HT-29 (cell line): ENCODE results near the gene RALGPS2. TPM values are rescaled to one million over a fixed set of nuclear protein-coding genes. Genes with fewer than 3 reads are reported as not detected.
"Not testable (repeated sequence)": the region's sequence is repeated elsewhere in the genome, so short reads cannot be mapped to it uniquely, and the experiment has no call there.

Source experiments
- DNase-seq: peaks from one replicate; pipeline ENCODE4 v3.0.0-alpha.2; 2015; ENCODE audit warnings: low spot score
- total RNA-seq: library from RNA; depleted of rRNA; stranded (reverse); fragments of >200 nt; shearing (Covaris generic); gene quantifications from 2 replicates; pipeline ENCODE4 v1.2.3, GENCODE V29; 2014

RALGPS2 gene
- total RNA-seq, 1 experiment from 2014 or later, result 11.6 TPM

DNA sequence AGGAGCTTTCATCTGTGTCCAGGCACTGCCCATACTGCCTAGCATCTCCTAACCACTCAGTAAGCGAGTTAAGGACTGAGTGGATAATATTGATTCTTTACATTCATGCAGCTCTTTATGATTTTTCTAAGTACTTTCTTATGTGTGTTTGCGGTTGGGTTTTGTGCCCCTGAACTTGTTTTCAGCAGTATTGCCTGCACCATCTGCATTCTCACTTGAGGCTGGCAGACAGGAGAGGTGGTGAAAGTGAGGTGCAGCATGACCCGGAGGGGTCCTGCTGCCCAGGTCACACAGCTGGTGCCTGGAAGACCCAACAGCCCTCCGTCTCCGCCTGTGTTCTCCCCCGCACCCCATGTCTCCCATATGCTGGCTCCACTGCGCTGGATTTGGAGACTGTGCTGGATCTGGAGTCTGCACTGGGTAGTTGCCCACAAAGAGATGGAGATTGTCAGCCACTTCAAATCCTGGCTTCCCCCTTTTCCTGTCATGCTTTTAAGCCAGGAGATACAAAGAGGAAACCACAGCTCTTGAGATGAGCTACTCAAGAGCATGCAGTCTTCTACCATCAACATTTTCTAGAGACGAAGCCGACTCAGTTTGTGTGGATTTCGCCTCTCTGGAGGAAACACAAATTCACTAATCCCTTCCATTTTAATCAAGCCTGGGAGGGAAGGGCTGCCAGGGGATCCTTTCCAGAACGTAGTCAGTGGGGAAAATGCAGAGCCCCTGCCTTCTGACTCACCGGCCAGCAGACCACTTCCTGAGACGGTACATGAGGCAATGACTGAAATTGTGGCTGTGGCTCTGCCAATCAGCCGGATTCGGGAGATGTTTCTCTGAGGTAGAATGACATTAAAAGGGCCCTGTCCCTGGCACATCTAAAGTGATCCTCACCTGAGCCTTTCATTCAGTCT lies 217.5 kb downstream of the RALGPS2 start:
- DNase-seq, result no peak

DNA sequence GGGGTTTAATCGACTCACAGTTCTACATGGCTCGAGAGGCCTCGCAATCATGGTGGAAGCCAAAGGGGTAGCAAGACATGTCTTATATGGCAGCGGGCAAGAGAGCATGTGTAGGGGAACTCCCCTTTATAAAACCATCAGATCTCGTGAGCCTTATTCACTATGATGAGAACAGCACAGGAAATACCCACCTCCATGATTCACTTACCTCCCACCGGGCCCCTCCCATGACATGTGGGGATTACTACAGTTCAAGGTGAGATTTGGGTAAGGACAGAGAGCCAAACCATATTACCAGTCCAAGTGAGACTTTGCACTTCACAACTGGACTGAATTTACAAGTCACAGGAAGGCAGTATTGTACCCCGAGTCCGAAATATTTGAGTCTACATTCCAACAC lies 219.7 kb downstream of the RALGPS2 start:
- no peak for DNase-seq

- DNase-seq, result no peak
Measured at GRCh38 chr1:178945763-178946266, 220.8 kb downstream of the RALGPS2 start.

- no peak for DNase-seq
Measured at GRCh38 chr1:178946416-178946815, 221.4 kb downstream of the RALGPS2 start.

- DNase-seq, result no peak
Measured at GRCh38 chr1:178946855-178947676, 222.0 kb downstream of the RALGPS2 start.

GRCh38 chr1:178947677-178947981 lies 222.6 kb downstream of the RALGPS2 start:
- DNase-seq, result no peak

DNA sequence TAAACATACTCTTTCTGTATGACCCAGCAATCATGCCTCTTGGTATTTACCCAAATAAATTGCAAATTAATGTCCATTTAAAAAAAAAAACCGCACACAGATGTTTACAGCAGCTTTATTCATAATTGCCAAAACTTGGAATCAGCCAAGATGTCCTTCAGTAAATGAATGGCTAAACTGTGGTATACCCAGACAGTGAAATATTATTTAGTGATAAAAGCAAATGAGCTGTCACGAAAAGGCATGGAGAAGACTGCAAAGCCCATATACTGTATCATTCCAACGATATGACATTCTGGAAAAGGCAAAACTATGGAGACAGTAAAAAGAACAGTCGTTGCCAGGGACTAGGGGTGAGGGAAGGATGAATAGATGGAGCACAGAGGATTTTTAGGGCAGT lies 223.6 kb downstream of the RALGPS2 start:
- DNase-seq, result no peak

DNA sequence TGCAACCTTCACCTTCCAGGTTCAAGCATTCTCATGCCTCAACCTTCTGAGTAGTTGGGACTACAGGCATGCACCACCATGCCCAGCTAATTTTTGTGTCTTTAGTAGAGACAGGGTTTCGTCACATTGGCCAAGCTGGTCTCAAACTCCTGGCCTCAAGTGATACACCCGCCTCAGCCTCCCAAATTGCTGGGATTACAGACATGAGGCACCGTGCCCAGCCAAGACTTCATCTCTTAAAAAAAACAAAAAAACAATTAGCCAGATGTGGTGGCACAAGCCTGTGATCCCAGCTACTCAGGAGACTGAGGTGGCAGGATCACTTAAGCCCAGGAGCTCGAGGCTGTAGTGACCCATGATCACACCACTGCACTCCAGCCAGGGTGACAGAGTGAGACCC lies 224.8 kb downstream of the RALGPS2 start:
- DNase-seq, result not testable (repeated sequence)

DNA sequence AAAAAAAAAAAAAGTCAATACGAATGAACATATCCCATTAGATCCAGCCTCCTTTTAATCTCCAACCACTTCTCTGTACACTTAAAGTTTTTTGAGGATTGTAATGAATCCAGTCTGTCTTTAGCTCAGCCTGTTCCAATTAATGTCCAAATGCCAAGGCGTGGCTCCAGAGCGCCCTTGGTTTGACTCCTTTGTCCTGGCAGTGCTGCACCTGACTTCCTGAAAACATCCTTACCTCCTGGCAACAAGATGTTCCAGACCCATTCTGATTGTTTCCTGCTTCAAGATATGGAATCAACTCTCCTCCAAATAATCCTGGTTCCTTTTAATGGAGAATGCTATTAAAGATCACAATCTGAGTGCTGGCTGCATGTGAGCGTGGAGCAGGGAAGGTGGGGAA lies 226.6 kb downstream of the RALGPS2 start:
- no peak for DNase-seq

GRCh38 chr1:178953034-178953433 lies 228.0 kb downstream of the RALGPS2 start:
- no peak for DNase-seq

DNA sequence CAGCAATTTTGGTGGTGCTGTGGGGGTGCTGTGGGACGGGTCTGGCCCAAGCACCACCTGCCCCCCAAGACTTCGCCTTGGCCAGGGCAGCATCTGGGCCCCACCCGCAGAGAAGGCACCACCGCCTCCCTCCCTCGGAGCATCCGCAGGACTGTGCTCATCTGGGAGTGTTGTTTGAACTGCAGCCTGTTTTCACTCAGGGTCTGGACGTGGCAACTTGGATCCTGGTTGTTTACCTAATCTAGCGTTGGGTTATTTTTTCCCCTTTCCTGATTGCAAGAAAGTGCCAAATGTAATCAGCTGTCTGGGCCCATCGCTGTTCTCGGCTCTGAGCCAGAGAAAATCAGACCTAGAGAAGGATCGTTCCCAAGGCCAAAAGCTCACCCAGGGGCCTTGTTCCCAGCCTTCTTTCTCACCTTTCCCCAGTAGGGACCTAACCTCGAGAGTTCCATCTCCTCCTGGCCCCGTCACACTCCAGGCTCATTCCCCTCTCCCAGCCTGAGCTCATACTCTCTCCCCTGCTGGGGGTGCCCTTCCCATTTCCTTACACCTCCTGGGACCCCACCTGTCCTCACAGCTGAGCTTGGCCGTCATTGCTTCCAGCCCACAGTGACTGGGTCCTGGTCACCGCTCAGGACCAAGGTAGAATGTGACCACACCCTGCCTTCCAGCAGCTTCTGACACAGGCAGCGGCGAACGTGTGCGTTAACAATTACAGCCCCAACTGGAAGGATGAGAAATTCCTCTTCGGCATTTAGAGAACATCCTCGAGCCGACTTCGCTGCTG lies 228.7 kb downstream of the RALGPS2 start:
- DNase-seq, result no peak

DNA sequence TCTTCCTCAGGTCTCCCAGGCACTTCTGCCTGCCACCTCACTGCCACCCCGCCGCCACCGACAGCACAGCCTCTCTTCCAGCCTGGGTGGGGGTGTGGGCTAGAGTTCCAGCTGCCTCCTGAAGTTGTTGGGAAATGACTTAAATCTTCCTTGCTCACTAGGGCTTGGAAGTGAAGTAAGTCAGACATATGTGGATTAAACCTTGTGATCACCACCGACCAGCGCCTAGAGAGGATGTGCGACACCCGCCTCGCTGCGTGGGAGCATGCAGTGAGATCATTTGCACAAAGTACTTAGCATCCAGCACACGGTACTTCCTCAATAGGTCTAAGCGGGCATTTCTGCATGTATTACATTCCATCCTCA lies 229.3 kb downstream of the RALGPS2 start:
- DNase-seq, result no peak

- DNase-seq, result no peak
Measured at GRCh38 chr1:178954937-178955336, 229.9 kb downstream of the RALGPS2 start.

DNA sequence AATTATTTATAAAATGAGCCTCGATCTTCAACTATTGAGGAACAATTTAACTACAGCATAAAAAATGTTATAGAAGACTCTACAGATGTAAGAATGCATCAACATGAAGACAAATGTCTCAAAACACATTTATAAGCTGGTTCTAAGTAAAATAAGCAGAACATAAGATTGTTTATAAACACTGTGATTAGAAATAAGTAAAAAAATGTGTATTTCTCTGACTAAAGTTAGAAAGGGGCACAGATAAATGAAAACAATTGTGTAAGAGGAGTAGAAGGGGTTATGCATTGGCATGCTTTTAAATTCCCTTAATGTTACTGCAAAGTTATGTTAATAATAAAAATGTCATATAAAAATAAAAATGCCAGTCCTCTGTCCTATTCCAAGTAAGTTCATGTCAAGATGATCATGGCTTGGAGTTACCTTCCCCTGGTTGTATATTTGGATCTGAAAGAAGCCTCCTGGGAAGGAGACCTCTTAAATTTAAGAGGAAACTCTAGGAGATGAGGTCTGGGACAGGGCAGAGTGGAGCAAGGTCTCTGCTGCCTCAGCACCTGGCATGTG lies 230.4 kb downstream of the RALGPS2 start:
- no peak for DNase-seq

DNA sequence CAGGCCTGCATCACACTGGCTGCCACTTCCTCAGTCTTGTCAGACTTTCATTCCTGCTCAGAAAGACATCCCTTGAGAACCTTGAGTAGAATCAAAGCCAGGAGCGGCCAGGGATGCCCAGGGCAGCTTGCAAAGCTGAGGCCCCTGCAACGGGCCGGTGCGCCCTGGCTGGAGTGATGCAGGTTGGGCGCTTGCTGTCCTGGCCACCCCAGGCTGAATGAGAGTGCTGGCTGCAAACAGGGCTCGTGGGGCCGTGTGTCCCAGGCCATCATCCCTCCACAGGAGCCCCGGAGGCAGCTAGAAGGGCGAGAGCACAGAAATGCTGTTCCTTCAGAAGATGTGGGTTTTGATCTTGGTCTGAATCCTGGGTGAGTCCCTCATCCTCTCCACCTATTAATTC lies 233.4 kb downstream of the RALGPS2 start:
- no peak for DNase-seq

DNA sequence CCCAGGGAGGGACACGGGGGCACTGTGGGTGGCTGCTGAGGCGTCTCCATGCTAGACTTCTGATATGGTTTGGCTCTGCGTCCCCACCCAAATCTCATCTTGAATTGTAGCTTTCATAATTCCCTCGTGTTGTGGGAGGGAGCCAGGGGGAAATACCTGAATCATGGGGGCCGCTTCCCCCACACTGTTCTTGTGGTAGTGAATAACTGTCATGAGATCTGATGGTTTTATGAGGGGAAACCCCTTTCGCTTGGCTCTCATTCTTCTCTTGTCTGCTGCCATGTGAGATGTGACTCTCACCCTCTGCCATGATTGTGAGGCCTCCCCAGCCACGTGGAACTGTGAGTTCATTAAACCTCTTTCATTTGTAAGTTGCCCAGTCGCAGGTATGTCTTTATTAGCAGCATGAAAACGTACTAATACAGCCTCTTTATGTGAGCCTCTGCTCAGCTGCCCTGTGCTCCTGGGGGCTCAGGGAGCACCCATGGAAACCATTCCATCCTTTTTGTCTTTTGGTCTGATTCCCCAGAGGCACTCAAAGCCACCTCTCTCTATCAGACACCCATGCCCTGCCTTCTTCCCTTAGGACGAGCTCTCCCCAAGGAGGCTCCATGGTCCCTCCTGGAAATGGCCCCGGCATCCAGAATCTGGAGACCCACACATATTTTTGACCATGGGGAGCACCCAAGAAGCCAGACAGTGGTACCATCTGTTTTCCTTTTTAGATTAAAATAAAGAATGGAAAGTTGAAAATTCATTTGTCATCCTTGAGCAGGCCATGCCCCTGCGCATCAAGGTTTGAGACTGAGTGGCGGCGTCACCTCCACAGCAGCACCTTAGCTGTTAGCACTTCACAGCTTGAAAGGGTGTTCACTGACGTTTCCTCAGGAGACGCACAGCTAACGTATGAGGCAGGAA lies 234.8 kb downstream of the RALGPS2 start:
- no peak for DNase-seq

- no peak for DNase-seq
Measured at GRCh38 chr1:178960482-178961240, 235.6 kb downstream of the RALGPS2 start.

- DNase-seq, result no peak
Measured at GRCh38 chr1:178961331-178961730, 236.3 kb downstream of the RALGPS2 start.

GRCh38 chr1:178961868-178962267 lies 236.8 kb downstream of the RALGPS2 start:
- no peak for DNase-seq
